Left ventricle myocardium inferior (tissue), 1 donor: ENCODE data around the gene RNF43. TPM values are rescaled to one million over a fixed set of nuclear protein-coding genes. Genes with fewer than 3 reads are reported as not detected.

ENCODE experiments used
- DNase-seq: peaks from one replicate; pipeline ENCODE4 v3.0.0-alpha.2; 2020
- H3K27ac ChIP-seq: fragments of 200-600 bp; replicated peaks from 2 replicates; pipeline ENCODE4 v1.8.0; 2021
- H3K27me3 ChIP-seq: fragments of 200-600 bp; 2 replicates; pipeline ENCODE4 v1.8.0; 2021; ENCODE audit warnings: low read depth
- H3K36me3 ChIP-seq: fragments of 200-600 bp; 2 replicates; pipeline ENCODE4 v1.8.0; 2021
- H3K4me1 ChIP-seq: fragments of 200-600 bp; 2 replicates; pipeline ENCODE4 v1.8.0; 2021
- H3K4me3 ChIP-seq: fragments of 200-600 bp; 2 replicates; pipeline ENCODE4 v1.8.0; 2021; ENCODE audit warnings: mild to moderate bottlenecking, moderate library complexity
- H3K9me3 ChIP-seq: fragments of 200-600 bp; replicated peaks from 2 replicates; pipeline ENCODE4 v1.8.0; 2021
- CTCF ChIP-seq: fragments of 200-600 bp; IDR thresholded peaks from 2 replicates; pipeline ENCODE4 v1.8.0; 2021; ENCODE audit warnings: antibody characterized with exemption, mild to moderate bottlenecking, borderline replicate concordance
- intact Hi-C: fragments of 100-400 bp; cut with micrococcal nuclease; formaldehyde crosslinking; loops from one replicate; pipeline ENCODE4 v1.11.0; 2022
- total RNA-seq: library from RNA; stranded (reverse); fragmentation: NEBNext Ultra II Directional; extraction: Animal tissue kit (Norgen Biotek cat#: 25700); gene quantifications from one replicate; pipeline ENCODE4 v1.2.1, GENCODE V29; 2021
- donor health status: DM: no; HTN: yes; CAD: no; lungs with severe emphysema.

RNF43 gene
- total RNA-seq, 1 donor from 2014 or later, result 4.7 TPM

- no peak for DNase-seq
- Histone ChIP-seq H3K9me3 (no peaks in the 10 kb centered on the region), H3K27ac (no peak overlapping the region), H3K27me3 (no peaks in the 10 kb centered on the region), H3K4me1 (no peaks in the 10 kb centered on the region), H3K4me3 (no peak overlapping the region), H3K36me3 (peaks cover 5% of the 10 kb centered on the region)
- intact Hi-C loops, result no loop called here
- no peak for TF ChIP-seq CTCF
Measured at GRCh38 chr17:58371300-58371950, 45.9 kb downstream of the RNF43 start.

DNA sequence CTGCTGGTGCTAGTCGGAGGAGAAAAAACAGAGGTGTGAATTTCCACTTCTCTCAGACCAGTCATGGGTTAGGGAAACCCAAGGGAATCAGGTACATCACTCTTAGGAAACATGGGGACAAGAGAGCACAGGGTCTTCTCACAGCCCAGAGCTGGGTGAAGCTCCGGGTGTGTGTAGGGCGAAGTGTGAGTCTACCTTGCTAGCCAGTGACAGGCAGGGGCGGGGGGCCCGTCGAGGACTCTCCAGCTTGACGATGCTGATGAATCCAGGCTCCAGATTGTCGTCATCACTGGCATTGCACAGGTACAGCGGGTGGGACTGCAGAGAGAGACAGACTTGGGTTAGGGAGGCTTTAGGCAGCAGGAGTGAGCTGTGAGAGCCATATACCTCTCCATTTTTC lies 46.6 kb downstream of the RNF43 start:
- Histone ChIP-seq H3K27ac (no peak overlapping the region), H3K27me3 (no peaks in the 10 kb centered on the region), H3K36me3 (peaks cover 5% of the 10 kb centered on the region), H3K9me3 (no peaks in the 10 kb centered on the region), H3K4me3 (no peak overlapping the region), H3K4me1 (no peaks in the 10 kb centered on the region)
- intact Hi-C loops, result no loop called here
- no peak for TF ChIP-seq CTCF
- no peak for DNase-seq

DNA sequence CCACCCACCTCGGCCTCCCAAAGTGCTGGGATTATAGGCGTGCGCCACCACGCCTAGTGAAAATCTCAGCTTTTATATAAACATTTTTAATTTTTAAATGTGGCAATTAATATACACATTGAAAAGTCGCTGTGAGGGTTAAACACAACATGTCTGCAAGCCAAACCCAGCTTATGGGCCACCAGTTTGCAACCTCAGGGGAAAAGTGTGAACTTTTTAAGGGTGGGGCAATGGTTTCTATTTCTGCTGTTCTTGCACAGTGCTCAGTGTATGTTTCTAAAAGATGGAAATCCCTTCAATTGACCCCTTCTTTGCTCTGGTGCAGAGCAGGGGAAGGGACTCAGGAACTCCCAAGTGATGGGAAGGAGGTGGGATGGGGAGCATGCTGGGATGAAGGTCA lies 47.0 kb downstream of the RNF43 start:
- no peak overlapping the region for H3K27ac ChIP-seq
- H3K27me3 ChIP-seq, result no peaks in the 10 kb centered on the region
- peaks cover 5% of the 10 kb centered on the region for H3K36me3 ChIP-seq
- no peak for DNase-seq
- no peaks in the 10 kb centered on the region for H3K9me3 ChIP-seq
- H3K4me1 ChIP-seq, result no peaks in the 10 kb centered on the region
- H3K4me3 ChIP-seq, result no peak overlapping the region
- no peak for TF ChIP-seq CTCF
- intact Hi-C loops, result no loop called here

GRCh38 chr17:58369214-58370031 lies 47.9 kb downstream of the RNF43 start:
- intact Hi-C loops, result no loop called here

GRCh38 chr17:58368860-58369213 lies 48.5 kb downstream of the RNF43 start:
- no peaks in the 10 kb centered on the region for H3K4me1 ChIP-seq

More at GRCh38 chr17:58369214-58370031, 47.9 kb downstream of the RNF43 start:
- H3K9me3 ChIP-seq, result no peaks in the 10 kb centered on the region
- H3K27ac ChIP-seq, result no peak overlapping the region
- no peak overlapping the region for H3K4me3 ChIP-seq
- H3K36me3 ChIP-seq, result peaks cover 5% of the 10 kb centered on the region
- H3K27me3 ChIP-seq, result no peaks in the 10 kb centered on the region
- no peak for DNase-seq
- no peaks in the 10 kb centered on the region for H3K4me1 ChIP-seq
- TF ChIP-seq CTCF, result no peak

More at GRCh38 chr17:58368860-58369213, 48.5 kb downstream of the RNF43 start:
- H3K4me3 ChIP-seq, result no peak overlapping the region
- no peak overlapping the region for H3K27ac ChIP-seq
- intact Hi-C loops, result no loop called here
- no peaks in the 10 kb centered on the region for H3K27me3 ChIP-seq
- no peak for DNase-seq
- H3K9me3 ChIP-seq, result no peaks in the 10 kb centered on the region
- no peak for TF ChIP-seq CTCF
- H3K36me3 ChIP-seq, result peaks cover 5% of the 10 kb centered on the region

Other genes starting within 250 kb of the RNF43 start
- not detected for gene EPX, start 224.8 kb downstream of the RNF43 start, total RNA-seq
- gene MKS1, start 198.3 kb downstream of the RNF43 start, total RNA-seq, result 10.8 TPM
- gene LPO, start 178.9 kb downstream of the RNF43 start, total RNA-seq, result not detected
- 0.05 TPM for gene MPO, start 136.6 kb downstream of the RNF43 start, total RNA-seq
- 12.8 TPM for gene TSPOAP1, start 88.7 kb downstream of the RNF43 start, total RNA-seq
- gene SUPT4H1, start 65.3 kb downstream of the RNF43 start, total RNA-seq, result 55.2 TPM
- gene HSF5, start 70.9 kb upstream of the RNF43 start, total RNA-seq, result not detected
- 24.0 TPM for gene MTMR4, start 97.1 kb upstream of the RNF43 start, total RNA-seq